Kidney (tissue), 14 donors: ENCODE measurements around the gene LGMN. TPM values are rescaled to one million over a fixed set of nuclear protein-coding genes. Genes with fewer than 3 reads are reported as not detected.

ENCODE experiments used
- DNase-seq, 5 donors: peaks; one replicate each; pipeline ENCODE4 v3.0.0-alpha.2; 2013 to 2020
- FAIRE-seq: peaks from 2 replicates; lab custom pipeline; 2012; peaks lifted over from hg19 to GRCh38; lab: Jason Lieb, UNC
- H3K27ac ChIP-seq, 2 donors: one replicate each; pipeline ENCODE4 v1.7.0; 2013; ENCODE audit warnings: low read depth in 2 of 2, low read length in 2 of 2, inconsistent platforms in 1 of 2
- H3K27me3 ChIP-seq: one replicate; pipeline ENCODE4 v1.7.1; 2013; ENCODE audit warnings: low read length, inconsistent platforms; ENCODE audit not compliant: control insufficient read depth, insufficient read depth
- H3K36me3 ChIP-seq, 3 donors: one replicate each; pipeline versions ENCODE4 v1.7.0 to v1.7.1; 2013; ENCODE audit warnings: low read length in 3 of 3, control low read depth in 1 of 3, inconsistent platforms in 1 of 3; ENCODE audit not compliant: insufficient read depth in 3 of 3, control insufficient read depth in 2 of 3
- H3K4me1 ChIP-seq, 3 donors: one replicate each; pipeline versions ENCODE4 v1.7.0 to v1.7.1; 2013; ENCODE audit warnings: low read length in 3 of 3, inconsistent platforms in 1 of 3, low read depth in 1 of 3; ENCODE audit not compliant: control insufficient read depth in 2 of 3, insufficient read depth in 2 of 3
- H3K4me3 ChIP-seq, 3 donors: one replicate each; pipeline versions ENCODE4 v1.7.0 to v1.8.1; 2013; ENCODE audit warnings: low read length in 3 of 3, control low read depth in 1 of 3, inconsistent platforms in 1 of 3
- H3K9ac ChIP-seq, 3 donors: one replicate each; pipeline versions ENCODE4 v1.7.0 to v1.7.1; 2013; ENCODE audit warnings: low read length in 3 of 3, control low read depth in 1 of 3, inconsistent platforms in 1 of 3
- H3K9me3 ChIP-seq, 3 donors: one replicate each; pipeline versions ENCODE4 v1.7.0 to v1.7.1; 2013; ENCODE audit warnings: low read length in 3 of 3, control low read depth in 1 of 3, inconsistent platforms in 1 of 3; ENCODE audit not compliant: control insufficient read depth in 2 of 3, insufficient read depth in 1 of 3
- CTCF ChIP-seq: IDR thresholded peaks from 3 replicates; pipeline ENCODE4 v1.5.1; 2012; ENCODE audit warnings: mild to moderate bottlenecking, moderate library complexity, borderline replicate concordance; ENCODE audit not compliant: insufficient read depth; ENCODE audit errors: extremely low read depth
- intact Hi-C: fragments of 100-400 bp; cut with DNase I; formaldehyde crosslinking; loops from one replicate; pipeline ENCODE4 v1.11.1; 2022
- polyA plus RNA-seq: library from polyadenylated mRNA; stranded (reverse); fragments of 350-450 nt; fragmentation: Illumina TruSeq; extraction: RNeasy Lipid Tissue Mini Kit (QIAGEN cat#74804); gene quantifications from one replicate; pipeline ENCODE4 v1.2.3, GENCODE V29; 2014; ENCODE audit warnings: low read depth, low replicate concordance; ENCODE audit not compliant: insufficient read depth
- total RNA-seq: library from RNA; stranded (reverse); fragmentation: NEBNext Ultra II Directional; extraction: Animal tissue kit (Norgen Biotek cat#: 25700); gene quantifications from one replicate; pipeline ENCODE4 v1.2.1, GENCODE V29; 2021
- donor health status: control.
- donor health status: control.
- donor health status: control.
- donor health status: control.
- donor health status: control.
- donor health status: DM: yes; HTN: yes; CAD: no.
- donor health status: Normal renal cell carcinoma (clear cell type).

Gene LGMN
- total and polyA plus RNA-seq, 2 donors from 2014 or later = 66.3 to 200 TPM

- Histone ChIP-seq H3K9me3 (no peaks in the 10 kb centered on the region), H3K27ac (no peak overlapping the region), H3K36me3 (peaks cover 0 to 36% (median 25%) of the 10 kb centered on the region in 3 donors), H3K9ac (no peak overlapping the region), H3K4me1 (no peaks in the 10 kb centered on the region), H3K4me3 (no peak overlapping the region), H3K27me3 (no peaks in the 10 kb centered on the region)
- DNase-seq (no peak), FAIRE-seq (no peak)
- intact Hi-C loops = no loop called here
- TF ChIP-seq CTCF = no peak
Measured at GRCh38 chr14:92709340-92710000, 39.0 kb downstream of the LGMN start.

GRCh38 chr14:92706386-92706785 is 42.0 kb downstream of the LGMN start:
- Histone ChIP-seq H3K9me3 (no peaks in the 10 kb centered on the region), H3K9ac (no peak overlapping the region), H3K27me3 (no peaks in the 10 kb centered on the region), H3K36me3 (peaks cover 0 to 20% (median 17%) of the 10 kb centered on the region in 3 donors), H3K4me3 (no peak overlapping the region), H3K4me1 (peaks cover 0 to 2% (median 0%) of the 10 kb centered on the region in 3 donors), H3K27ac (no peak overlapping the region)
- FAIRE-seq (no peak), DNase-seq (peak in 1 of 5 donors; percentile 66)
- intact Hi-C loops = no loop called here
- no peak for TF ChIP-seq CTCF

- DNase-seq (peak in 1 of 5 donors; percentile 60), FAIRE-seq (no peak)
- Histone ChIP-seq H3K27ac (no peak overlapping the region), H3K9ac (no peak overlapping the region), H3K27me3 (no peaks in the 10 kb centered on the region), H3K36me3 (peaks cover 0 to 16% (median 11%) of the 10 kb centered on the region in 3 donors), H3K4me3 (no peak overlapping the region), H3K9me3 (no peaks in the 10 kb centered on the region), H3K4me1 (peaks cover 0 to 2% (median 0%) of the 10 kb centered on the region in 3 donors)
- no peak for TF ChIP-seq CTCF
- intact Hi-C loops = no loop called here
Measured at GRCh38 chr14:92704821-92705220, 43.6 kb downstream of the LGMN start.
